K562 (cell line): ENCODE measurements around the gene NAA80. TPM values are rescaled to one million over a fixed set of nuclear protein-coding genes. Genes with fewer than 3 reads are reported as not detected.
A peak's percentile ranks its signal among the peaks of the same experiment; 100 is the strongest.

ENCODE experiments used
- BACH1 ChIP-seq: fragments of 200-800 bp; sonication (Bioruptor generic); IDR thresholded peaks from 2 replicates; pipeline ENCODE4 v1.6.1; 2016; ENCODE audit warnings: missing genetic modification characterization, missing compliant biosample characterization
- FOXM1 ChIP-seq, 2 experiments: fragments of 450-650 bp in 1 of 2; sonication (generic) in 1 of 2; formaldehyde crosslinking in 1 of 2; IDR thresholded peaks; 2 replicates each; pipeline versions ENCODE4 v1.6.1 to v1.9.0; 2017 to 2022; ENCODE audit warnings: low read depth in 2 of 2, mild to moderate bottlenecking in 2 of 2, missing genetic modification reagents in 1 of 2, moderate library complexity in 1 of 2
- MCM5 ChIP-seq: fragments of 450-650 bp; IDR thresholded peaks from 2 replicates; pipeline ENCODE4 v1.6.1; 2016; ENCODE audit warnings: low read depth
- MYBL2 ChIP-seq, 2 experiments: fragments of 450-650 bp in 1 of 2; sonication (generic) in 1 of 2; formaldehyde crosslinking in 1 of 2; IDR thresholded peaks; 2 replicates each; pipeline versions ENCODE4 v1.6.1 to v1.8.1; 2017 to 2022; ENCODE audit warnings: borderline replicate concordance in 1 of 2, inconsistent platforms in 1 of 2, low read depth in 1 of 2, mild to moderate bottlenecking in 1 of 2, missing genetic modification reagents in 1 of 2, moderate library complexity in 1 of 2
- NUFIP1 ChIP-seq: fragments of 450-650 bp; IDR thresholded peaks from 2 replicates; pipeline ENCODE4 v1.6.1; 2018; ENCODE audit not compliant: partially characterized antibody
- PHF8 ChIP-seq: fragments of 200-600 bp; sonication (generic); IDR thresholded peaks from 2 replicates; pipeline ENCODE4 v1.6.1; 2012; ENCODE audit warnings: mixed run types, mild to moderate bottlenecking, inconsistent platforms, low read length, moderate library complexity, borderline replicate concordance
- PPARD ChIP-seq: fragments of 250-450 bp; sonication (Bioruptor Pico); IDR thresholded peaks from 2 replicates; pipeline ENCODE4 v1.8.0; 2022; ENCODE audit warnings: inconsistent platforms, mild to moderate bottlenecking, moderate library complexity
- RBBP5 ChIP-seq: fragments of 200-600 bp; sonication (generic); IDR thresholded peaks from 2 replicates; pipeline ENCODE4 v1.6.1; 2012; ENCODE audit warnings: borderline replicate concordance, mild to moderate bottlenecking, low read length, control low read depth, inconsistent platforms; ENCODE audit not compliant: insufficient read depth, poor library complexity, severe bottlenecking
- SPI1 ChIP-seq: IDR thresholded peaks from 2 replicates; pipeline ENCODE4 v1.6.1; 2011; ENCODE audit warnings: low read depth, low read length, control low read depth, borderline replicate concordance
- STAT5A ChIP-seq: IDR thresholded peaks from 2 replicates; pipeline ENCODE4 v1.6.1; 2012; ENCODE audit warnings: low read length, inconsistent platforms, borderline replicate concordance
- SUPT5H ChIP-seq: fragments of 450-650 bp; IDR thresholded peaks from 2 replicates; pipeline ENCODE4 v1.6.1; 2016
- ZNF282 ChIP-seq: sonication (generic); formaldehyde crosslinking; IDR thresholded peaks from 2 replicates; pipeline ENCODE4 v1.8.1; 2023; ENCODE audit warnings: missing genetic modification reagents
- ZNF766 ChIP-seq: fragments of 200-800 bp; sonication (Bioruptor generic); conservative IDR thresholded peaks from 2 replicates; pipeline ENCODE4 v1.6.1; 2016; ENCODE audit warnings: missing genetic modification characterization, missing compliant biosample characterization
- ZNF785 ChIP-seq: fragments of 250-450 bp; sonication (Bioruptor Pico); IDR thresholded peaks from 2 replicates; pipeline ENCODE4 v1.4.0; 2020; ENCODE audit warnings: mild to moderate bottlenecking
- ZSCAN29 ChIP-seq: fragments of 450-650 bp; IDR thresholded peaks from 2 replicates; pipeline ENCODE4 v1.6.1; 2017
- polyA plus RNA-seq, 8 experiments: library from polyadenylated mRNA; depleted of rRNA in 4 of 8; stranded (reverse) in 5 of 8; unstranded in 3 of 8; fragments of >200 nt; fragmentation: Nextera tagmentation in 2 of 8; fragmentation: Illumina TruSeq in 1 of 8; extraction: Ambion mirVana in 2 of 8; extraction: Trizol in 1 of 8; gene quantifications; 2 replicates each; pipeline versions ENCODE4 v1.2.1 to v1.2.3, GENCODE V29; 2011 to 2014; ENCODE audit warnings: inconsistent platforms in 1 of 8, missing spikeins in 1 of 8
- total RNA-seq, 7 experiments: library from RNA; depleted of rRNA in 6 of 7; stranded (reverse); fragments of >200 nt in 6 of 7; fragmentation: Illumina TruSeq in 2 of 7; extraction: Trizol in 2 of 7; gene quantifications; 2 replicates each; pipeline versions ENCODE4 v1.2.1 to v1.2.3, GENCODE V29; 2011 to 2021; ENCODE audit warnings: low replicate concordance in 1 of 7
- TF ChIP-seq, protein P1 (sequence below): fragments of 450-650 bp; formaldehyde crosslinking; conservative IDR thresholded peaks from 2 replicates; pipeline ENCODE4 v1.4.0; 2022; ENCODE audit warnings: mild to moderate bottlenecking, missing genetic modification characterization
- TF ChIP-seq, protein P2 (sequence below): fragments of 450-650 bp; formaldehyde crosslinking; IDR thresholded peaks from 2 replicates; pipeline ENCODE4 v1.4.0; 2022; ENCODE audit warnings: missing genetic modification characterization
- TF ChIP-seq, protein P3 (sequence below): fragments of 450-650 bp; formaldehyde crosslinking; IDR thresholded peaks from 2 replicates; pipeline ENCODE4 v1.4.0; 2020; ENCODE audit warnings: mild to moderate bottlenecking, moderate library complexity
- TF ChIP-seq, protein P4 (sequence below): fragments of 450-650 bp; IDR thresholded peaks from 2 replicates; pipeline ENCODE4 v1.6.1; 2018; ENCODE audit not compliant: partially characterized antibody

NAA80 gene
- total and polyA plus RNA-seq, 9 of the 15 experiments (the other 6 are each of a cell fraction or from before 2014, with no cell fraction given): 0.82 to 24.0 (median 8.6) TPM

DNA sequence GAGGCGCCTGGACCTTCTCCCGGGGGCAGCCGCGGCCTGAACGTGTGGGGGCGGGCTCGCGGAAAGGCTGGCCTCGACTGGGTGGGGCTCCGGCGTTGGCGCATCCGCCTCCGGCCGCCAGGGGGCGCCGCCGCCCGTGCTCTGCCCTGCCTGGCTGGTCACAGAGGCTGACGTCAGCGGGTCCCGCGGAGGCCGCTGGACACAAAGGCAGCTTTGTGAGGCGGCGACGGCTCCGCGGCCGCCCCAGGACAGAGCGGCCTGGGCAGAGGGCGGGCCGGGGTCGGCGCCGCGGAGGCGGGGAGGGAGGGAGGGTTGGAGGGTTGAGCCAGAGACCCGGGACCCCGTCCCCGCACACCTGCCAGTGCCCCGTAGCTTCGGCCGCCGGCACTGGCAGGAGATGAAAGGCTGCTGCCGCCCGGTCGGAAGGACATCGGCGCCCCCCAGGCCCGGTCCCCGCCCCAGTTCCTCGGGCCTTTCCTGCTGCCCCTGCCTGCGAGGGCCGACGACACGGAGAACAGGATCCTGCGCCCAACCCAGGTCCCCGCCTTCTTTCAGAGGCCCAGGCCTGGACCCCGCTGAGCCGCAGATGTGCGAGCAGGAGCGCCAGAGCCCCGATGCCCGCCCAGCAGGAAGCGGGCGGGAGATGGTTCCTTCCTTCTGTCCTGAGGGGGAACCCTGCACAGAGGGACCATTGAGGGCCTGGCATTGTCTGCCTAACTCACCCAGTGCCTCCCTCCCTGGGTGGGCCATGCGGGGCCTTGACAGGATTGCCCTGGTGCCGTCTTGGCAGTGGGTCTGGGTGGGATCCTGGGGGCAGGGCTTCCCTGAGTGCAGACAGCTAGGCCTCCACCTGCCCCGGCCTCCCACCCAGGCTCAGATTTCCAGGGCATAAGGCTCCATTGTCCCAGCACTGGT is 38.9 kb downstream of the NAA80 start (continued):
- TF ChIP-seq ZNF766 (CRISPR knock-in tag) (no peak), STAT5A (no peak), ZNF785 (no peak), ZSCAN29 (no peak), SPI1 (no peak), SUPT5H (0 out of 2 replicates have a peak, but pooled peaks have one; percentile 41), MYBL2 (IDR thresholded peaks at IDR 0.05; ENCODE audit: low read depth) (no peak), MYBL2 (CRISPR knock-in tag; IDR thresholded peaks at IDR 0.05; ENCODE audit: borderline replicate concordance) (no peak), RBBP5 (peak; percentile 62), MCM5 (no peak), FOXM1 (IDR thresholded peaks at IDR 0.05; ENCODE audit: low read depth) (no peak), FOXM1 (CRISPR knock-in tag; IDR thresholded peaks at IDR 0.05; ENCODE audit: low read depth) (no peak; the same call in 1 of the 2 replicates), PPARD (no peak), ZNF282 (CRISPR knock-in tag) (no peak), NUFIP1 (no peak), PHF8 (peak; percentile 51; the same call in 1 of the 2 replicates), BACH1 (tag) (no peak)
- TF ChIP-seq, protein P1, sequence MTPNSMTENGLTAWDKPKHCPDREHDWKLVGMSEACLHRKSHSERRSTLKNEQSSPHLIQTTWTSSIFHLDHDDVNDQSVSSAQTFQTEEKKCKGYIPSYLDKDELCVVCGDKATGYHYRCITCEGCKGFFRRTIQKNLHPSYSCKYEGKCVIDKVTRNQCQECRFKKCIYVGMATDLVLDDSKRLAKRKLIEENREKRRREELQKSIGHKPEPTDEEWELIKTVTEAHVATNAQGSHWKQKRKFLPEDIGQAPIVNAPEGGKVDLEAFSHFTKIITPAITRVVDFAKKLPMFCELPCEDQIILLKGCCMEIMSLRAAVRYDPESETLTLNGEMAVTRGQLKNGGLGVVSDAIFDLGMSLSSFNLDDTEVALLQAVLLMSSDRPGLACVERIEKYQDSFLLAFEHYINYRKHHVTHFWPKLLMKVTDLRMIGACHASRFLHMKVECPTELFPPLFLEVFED (CRISPR knock-in tag): no peak
- TF ChIP-seq, protein P2, sequence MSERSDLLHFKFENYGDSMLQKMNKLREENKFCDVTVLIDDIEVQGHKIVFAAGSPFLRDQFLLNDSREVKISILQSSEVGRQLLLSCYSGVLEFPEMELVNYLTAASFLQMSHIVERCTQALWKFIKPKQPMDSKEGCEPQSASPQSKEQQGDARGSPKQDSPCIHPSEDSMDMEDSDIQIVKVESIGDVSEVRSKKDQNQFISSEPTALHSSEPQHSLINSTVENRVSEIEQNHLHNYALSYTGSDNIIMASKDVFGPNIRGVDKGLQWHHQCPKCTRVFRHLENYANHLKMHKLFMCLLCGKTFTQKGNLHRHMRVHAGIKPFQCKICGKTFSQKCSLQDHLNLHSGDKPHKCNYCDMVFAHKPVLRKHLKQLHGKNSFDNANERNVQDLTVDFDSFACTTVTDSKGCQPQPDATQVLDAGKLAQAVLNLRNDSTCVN (CRISPR knock-in tag): no peak
- TF ChIP-seq, protein P3, sequence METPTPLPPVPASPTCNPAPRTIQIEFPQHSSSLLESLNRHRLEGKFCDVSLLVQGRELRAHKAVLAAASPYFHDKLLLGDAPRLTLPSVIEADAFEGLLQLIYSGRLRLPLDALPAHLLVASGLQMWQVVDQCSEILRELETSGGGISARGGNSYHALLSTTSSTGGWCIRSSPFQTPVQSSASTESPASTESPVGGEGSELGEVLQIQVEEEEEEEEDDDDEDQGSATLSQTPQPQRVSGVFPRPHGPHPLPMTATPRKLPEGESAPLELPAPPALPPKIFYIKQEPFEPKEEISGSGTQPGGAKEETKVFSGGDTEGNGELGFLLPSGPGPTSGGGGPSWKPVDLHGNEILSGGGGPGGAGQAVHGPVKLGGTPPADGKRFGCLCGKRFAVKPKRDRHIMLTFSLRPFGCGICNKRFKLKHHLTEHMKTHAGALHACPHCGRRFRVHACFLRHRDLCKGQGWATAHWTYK (CRISPR knock-in tag): no peak
- TF ChIP-seq, protein P4, sequence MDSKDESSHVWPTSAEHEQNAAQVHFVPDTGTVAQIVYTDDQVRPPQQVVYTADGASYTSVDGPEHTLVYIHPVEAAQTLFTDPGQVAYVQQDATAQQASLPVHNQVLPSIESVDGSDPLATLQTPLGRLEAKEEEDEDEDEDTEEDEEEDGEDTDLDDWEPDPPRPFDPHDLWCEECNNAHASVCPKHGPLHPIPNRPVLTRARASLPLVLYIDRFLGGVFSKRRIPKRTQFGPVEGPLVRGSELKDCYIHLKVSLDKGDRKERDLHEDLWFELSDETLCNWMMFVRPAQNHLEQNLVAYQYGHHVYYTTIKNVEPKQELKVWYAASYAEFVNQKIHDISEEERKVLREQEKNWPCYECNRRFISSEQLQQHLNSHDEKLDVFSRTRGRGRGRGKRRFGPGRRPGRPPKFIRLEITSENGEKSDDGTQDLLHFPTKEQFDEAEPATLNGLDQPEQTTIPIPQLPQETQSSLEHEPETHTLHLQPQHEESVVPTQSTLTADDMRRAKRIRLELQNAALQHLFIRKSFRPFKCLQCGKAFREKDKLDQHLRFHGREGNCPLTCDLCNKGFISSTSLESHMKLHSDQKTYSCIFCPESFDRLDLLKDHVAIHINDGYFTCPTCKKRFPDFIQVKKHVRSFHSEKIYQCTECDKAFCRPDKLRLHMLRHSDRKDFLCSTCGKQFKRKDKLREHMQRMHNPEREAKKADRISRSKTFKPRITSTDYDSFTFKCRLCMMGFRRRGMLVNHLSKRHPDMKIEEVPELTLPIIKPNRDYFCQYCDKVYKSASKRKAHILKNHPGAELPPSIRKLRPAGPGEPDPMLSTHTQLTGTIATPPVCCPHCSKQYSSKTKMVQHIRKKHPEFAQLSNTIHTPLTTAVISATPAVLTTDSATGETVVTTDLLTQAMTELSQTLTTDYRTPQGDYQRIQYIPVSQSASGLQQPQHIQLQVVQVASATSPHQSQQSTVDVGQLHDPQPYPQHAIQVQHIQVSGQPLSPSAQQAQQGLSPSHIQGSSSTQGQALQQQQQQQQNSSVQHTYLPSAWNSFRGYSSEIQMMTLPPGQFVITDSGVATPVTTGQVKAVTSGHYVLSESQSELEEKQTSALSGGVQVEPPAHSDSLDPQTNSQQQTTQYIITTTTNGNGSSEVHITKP: no peak
